Left hindlimb (tissue), 1 donor: ENCODE data around the gene CPLANE2.
A peak's percentile ranks its signal among the peaks of the same experiment; 100 is the strongest.
"Not testable (repeated sequence)": the region's sequence is repeated elsewhere in the genome, so short reads cannot be mapped to it uniquely, and the experiment has no call there.

Experiments used
- DNase-seq: peaks from one replicate; pipeline ENCODE4 v3.0.0-alpha.2; 2018

CPLANE2 gene

DNA sequence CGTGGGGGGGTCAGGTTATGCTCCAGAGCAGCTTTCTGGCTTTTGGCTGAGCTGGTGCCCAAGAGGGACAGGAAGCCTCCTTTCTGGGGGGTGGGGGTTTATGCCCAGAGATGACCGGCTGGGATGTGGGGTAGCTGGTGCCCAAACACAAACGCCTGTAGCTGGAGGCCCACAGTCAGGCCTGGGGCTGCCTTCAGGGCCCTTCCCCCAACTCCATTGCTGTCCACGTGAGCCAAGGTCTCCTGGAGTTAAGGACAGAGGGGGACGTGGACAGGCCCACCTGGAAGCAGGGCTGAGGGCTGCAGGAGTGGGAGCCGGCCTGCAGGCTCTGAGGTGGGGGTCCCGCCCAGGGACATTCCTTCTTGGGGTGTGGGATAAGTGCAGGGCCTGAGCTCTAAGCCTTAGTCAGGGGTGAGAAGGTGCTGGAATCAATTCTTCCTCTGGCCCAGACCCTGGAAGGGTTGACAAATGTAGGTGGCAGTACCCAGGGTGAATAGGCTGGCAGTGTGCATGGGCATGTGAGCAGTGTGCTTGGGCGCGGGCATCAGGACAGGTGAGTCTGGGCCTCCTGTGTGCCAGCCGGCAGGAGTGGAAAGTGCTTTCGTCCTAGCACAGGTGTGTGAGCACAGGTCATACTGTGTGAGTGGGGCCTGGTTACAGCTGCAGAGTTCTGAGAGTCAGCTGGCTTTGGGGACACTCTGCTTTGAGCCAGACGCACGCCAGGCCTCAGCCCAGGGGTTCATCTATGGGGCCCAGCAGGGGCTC, 6.8 kb downstream of the CPLANE2 start:
- no peak for DNase-seq

DNA sequence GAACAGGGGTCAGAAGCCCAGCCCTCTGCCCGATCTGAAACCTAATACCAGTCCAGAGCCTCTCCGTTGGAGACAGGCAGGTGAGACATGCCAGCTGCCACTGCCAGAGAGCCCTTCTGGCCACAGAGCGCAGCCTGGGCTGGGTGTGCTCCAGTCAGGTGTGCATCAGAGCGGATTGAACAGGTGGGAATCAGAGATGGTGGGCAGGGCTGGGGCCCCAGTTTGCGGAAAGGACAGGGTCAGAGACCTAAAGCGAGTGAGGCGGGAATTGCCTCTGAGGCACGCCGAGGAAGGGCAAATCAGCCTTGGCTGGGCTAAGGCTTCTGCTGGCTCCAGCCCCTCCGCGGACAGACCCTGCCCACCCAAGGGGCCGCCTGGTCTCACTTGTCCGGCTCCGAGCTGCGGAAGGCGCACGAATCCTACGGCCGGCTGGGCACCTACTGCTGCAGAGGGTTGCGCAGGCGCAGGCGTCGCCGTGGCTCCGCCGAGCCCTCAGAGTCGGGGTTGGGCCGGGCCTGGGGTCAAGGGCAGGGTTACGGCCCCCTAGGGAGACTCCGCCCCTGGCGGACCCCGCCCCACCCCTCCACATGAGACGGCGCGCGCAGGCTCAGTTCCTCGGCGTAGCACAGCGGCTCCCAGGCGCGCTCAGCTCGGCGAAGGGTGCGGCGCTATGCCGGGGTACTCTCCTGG, 10.3 kb downstream of the CPLANE2 start:
- DNase-seq, result no peak

DNA sequence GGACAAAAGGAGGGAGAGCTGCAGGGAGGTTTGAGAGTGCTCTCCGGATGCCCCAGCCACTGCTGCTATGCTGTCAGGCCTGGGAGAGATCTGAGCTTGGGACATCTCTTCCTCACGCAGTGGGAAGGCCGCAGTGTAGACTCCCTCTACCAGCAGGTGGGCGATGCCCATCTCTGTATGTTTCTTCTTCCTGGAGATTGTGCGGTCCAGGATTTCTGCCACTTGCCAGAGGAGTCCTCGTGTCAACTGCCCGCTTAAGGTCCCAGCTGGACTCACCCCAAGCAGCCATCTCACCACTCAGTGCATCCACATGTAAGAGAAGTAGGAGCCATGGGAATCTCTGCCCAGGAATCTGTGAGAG, 10.9 kb downstream of the CPLANE2 start:
- DNase-seq, result no peak

DNA sequence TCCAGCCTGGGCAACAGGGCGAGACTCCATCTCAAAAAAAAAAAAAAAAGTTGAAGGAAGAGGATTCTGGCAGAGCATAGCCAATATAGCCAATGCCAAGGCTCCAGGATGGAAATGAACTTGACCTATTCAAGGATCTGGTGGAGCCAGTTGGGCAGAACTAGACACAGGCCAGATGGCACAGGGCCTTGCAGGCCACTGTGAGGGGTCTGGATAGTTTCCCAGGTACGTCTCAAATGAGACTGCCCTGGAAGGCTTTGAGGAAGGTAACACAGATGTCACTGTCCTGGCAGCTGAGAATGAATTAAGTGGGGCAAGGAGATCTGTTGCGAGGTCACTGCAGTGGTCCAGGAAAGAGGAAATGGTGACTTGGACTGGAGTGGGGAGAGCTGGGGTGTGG, 12.5 kb downstream of the CPLANE2 start:
- DNase-seq, result no peak

DNA sequence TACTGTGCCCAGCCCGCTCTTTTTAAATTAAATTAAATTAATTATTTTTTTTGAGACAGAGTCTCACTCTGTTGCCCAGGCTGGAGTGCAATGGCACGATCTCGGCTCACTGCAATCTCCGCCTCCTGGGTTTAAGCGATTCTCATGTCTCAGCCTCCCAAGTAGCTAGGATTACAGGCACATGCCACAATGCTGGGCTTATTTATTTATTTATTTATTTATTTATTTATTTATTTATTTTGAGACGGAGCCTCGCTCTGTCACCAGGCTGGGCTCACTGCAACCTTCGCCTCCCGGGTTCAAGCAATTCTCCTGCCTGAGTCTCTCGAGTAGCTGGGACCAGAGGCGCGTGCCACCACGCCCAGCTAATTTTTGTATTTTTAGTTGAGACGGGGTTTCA, 14.3 kb downstream of the CPLANE2 start:
- not testable (repeated sequence) for DNase-seq

DNA sequence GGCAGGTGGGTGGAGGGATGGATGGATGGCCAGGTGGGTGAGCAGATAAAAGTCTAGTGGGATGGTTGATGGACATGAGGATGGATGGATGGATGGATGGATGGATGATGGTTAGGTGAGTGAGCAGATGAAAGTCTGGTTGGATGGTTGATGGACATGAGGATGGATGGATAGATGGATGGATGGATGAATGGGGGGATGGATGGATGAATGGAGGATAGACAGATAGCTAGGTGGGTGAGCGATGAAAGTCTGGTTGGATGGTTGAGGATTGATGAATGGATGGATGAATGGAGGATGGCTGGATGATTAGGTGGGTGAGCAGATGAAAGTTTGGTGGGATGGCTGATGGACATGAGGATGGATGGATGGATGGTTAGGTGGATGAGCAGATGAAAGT, 15.5 kb downstream of the CPLANE2 start:
- DNase-seq, result no peak

DNA sequence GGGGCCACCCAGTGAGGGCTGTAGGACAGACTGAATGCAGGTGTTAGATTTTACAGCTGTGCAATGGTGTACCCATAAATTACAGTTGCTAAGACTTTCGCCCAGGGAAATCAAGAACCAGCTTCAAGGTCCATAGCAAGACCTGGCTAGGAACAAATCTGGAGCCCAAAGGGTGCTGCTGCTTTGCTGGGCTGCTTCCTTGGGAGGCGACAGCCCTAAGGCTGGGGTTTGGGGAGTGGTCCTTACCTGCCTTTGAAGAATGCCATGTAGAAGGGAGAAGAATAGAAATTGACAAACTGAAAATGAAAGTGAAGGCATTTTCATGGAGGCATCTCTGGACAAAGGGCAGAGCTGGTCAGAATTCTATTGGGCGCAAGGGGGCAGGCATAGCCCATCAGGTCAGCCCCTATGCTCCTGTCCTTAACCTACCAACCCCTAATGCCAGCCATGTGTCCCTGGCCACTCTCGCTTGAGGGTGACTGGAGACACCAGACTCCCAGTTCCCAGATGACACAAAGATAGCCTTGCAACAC, 16.9 kb downstream of the CPLANE2 start:
- DNase-seq, result no peak

DNA sequence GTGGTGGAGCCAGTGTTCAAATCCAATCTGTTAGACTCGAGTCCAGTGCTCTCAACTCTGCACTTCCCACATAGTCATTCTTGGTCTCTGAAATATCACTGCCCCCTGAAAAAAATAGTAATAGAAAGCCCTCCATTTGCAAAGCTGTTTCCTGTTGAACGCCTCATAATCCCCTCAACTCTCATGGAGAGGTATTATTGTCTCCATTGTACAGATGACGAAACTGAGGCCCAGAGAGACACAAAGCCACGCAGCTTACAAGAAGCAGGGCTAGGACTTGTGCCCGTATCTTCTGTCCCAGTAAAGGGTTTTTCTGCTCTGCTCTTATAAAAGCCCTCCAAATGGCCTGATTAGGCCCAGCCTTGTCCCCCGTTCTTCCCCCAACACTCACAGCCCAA, 18.3 kb downstream of the CPLANE2 start:
- no peak for DNase-seq

DNA sequence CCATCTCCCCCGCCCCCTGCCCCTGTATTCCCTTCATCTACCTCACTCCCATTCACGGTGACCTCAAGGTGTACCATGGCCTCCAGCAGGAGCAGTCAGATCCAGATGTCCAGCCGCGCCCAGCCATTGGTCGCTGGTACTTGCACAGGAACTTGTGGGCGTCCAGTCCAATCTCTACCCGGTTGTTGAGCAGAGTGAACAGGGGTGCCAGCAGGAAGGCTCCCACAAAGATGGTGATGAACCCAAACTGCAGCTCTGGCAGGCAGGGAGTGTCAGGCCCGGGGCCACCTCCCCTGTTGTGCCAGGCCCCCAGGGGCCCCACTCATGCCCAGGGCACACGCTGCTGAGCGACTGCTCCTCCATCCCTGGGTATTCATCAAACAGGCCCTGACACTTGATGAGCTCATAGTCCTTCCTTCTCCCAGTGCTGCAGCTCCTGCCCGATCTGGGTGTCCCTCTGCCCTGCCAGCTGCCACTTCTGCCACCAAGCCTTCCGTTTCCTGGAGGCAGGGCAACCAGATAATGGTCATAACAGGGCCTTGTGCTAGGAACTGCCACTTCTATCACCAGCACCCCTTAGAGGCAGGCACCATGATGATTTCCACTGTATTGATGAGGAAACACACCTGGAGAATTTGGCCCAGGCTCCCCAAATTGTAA, 18.8 kb downstream of the CPLANE2 start:
- no peak for DNase-seq

DNA sequence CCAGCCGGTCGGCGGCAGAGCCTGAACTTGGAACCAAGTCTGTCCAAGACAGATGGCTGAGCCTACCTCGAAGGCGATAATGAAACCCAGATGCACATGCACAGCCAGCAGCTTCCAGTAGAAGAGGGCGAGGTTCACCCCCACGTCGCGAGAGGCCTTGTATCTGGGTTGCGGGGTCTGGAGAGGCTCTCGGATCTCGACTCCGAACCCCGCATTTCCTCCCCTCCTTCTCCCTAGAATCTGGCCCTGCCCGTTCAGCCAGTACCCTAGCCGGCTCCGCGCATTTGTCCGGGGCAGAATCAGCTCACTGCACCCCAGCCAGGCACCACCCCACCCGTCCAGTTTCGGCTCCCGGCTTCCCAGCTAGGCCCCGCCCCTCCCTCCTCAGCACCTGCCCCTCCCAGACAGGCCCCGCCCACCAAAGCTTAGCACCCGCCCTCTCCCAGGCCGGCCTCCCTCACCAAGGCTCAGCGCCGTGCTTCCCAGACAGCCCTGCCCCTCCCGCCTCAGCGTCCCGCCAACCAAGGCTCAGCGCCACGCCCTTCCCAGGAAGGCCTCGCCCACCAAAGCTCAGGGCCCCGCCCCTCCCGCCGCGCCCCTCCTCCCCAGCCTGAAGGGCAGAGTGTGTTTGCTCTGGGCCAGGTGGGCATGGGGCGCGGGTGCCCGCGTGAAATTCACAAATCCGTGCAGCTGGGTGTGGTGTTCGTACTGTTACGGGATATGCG, 19.8 kb downstream of the CPLANE2 start:
- peak; percentile 98 for DNase-seq

DNA sequence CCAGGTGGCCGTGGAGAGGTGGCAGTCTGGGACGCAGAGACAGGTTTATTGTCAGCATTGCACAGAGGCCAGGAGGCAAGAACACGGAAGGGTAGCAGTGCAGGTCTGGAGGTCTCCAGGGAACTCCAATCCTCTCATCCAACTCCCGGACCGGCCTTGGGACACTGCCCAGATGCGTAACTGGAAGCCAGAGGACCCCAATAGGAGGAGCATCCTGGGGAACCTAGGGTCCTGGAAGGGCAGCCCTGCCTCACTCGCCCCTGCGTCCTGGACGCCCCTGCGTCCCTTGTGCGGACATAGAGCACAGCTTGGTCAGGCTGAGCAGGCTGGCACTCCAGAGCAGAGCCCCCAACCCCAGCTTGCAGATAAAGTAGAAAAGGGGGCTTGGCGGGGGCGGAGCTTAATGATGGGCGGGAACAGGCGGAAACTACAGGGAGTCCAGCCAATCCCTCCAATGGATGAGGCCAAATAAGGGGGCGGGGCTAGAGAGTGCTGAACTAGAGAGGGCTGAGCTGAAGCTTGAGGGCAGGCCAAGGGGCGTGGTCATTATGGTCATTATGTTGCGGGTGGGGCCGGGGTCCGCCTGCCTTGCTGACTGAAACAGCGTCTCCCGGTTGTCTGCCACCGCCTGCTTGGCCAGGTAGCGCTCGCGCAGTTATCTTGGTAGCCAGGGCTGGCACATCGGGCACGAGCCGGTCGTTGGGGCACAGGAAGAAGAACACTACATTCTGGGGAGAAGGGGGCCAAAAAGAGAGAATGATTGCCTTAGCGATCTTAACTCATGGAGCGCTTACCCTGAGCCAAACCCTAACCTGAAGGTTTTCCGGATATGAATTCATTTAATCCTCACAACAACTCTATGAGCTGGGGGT, 20.9 kb downstream of the CPLANE2 start:
- peak; percentile 91 for DNase-seq

DNA sequence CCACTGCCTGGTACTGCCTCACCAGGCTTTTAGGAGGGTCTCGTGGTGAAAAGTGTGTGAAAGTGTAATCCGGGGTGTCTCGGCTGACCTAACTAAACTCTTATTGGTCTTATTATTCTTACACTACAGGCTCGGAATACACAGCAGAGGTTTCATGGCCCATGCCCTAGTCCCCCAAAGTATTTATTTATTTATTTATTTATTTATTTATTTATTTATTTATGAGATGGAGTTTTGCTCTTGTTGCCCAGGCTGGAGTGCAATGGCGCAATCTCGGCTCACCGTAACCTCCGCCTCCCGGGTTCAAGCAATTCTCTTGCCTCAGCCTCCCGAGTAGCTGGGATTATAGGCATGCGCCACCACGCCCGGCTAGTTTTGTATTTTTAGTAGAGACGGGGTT, 21.7 kb downstream of the CPLANE2 start:
- DNase-seq, result not testable (repeated sequence)

DNA sequence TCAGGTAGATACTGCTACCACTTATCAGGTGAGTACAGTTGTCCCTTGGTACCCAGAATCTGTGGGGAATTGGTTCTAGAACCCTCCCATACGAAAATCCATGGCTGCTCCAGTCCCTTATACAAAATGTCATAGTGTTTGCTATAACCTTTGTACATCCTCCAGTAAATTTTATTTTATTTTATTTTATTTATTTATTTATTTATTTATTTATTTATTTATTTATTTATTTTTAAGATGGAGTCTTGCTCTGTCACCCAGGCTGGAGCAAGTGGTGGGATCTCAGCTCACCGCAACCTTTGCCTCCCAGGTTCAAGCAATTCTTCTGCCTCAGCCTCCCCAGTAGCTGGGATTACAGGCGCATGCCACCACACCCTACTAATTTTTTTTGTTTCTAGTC, 23.4 kb downstream of the CPLANE2 start:
- not testable (repeated sequence) for DNase-seq

DNA sequence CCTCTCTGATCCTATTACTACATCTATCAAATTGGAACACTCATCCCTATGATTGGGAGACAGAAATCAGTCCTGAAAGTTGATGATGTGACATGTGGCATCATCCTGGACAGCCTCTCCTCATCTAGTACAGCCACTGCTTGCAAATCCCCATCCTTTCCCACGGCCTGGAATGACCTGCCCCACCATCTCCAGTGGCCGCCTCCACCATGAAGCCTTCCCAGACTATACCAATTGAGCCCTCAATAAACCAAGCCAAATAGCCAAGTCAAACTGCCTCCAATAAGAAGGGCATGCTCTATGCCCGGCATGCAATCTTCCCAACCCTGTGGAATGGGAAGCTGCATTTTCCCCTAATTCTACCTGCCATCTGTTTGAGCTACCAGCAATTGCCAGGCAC, 24.0 kb downstream of the CPLANE2 start:
- no peak for DNase-seq

DNA sequence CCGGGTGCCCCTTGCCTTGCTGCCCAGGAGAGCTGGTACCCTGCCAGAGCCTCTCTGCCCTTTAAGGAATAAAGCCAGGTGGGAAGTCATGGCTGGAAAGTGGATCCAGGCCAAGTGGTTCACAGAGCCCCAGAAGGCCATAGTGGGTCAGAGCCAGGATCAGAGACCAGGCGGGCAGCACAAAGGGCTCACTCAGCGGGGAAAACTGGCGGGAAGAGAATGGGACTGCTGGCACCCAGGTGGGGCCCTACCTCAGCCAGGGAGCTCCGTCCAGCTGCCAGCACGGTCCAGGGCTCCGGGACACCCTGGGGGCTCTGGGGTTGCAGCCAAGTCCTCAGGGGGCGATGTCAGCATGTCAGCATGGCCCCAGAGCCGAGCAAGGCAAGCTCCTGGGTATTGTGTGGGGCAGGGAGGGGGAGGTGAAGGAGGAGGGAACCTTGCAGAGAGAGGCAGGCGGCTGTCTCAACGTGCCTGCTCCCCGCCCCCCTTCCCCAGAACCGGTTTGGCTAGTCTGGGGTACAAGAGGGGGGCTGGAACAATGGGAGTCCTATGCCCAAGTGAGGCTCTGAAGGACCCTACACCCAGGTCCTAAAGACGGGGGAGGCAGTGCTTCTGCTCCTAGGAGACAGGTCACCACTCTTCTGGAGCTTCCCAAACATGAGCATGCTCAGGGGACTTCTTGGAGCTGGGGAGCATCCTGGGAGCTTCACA, 24.6 kb downstream of the CPLANE2 start, which contains the start of gene ARHGEF19:
TSS of gene ARHGEF19 (minus strand) at position 402 of the 711 bp plus-strand sequence. CDS start 3,598 bp downstream, outside the sequence.
- DNase-seq, result no peak

DNA sequence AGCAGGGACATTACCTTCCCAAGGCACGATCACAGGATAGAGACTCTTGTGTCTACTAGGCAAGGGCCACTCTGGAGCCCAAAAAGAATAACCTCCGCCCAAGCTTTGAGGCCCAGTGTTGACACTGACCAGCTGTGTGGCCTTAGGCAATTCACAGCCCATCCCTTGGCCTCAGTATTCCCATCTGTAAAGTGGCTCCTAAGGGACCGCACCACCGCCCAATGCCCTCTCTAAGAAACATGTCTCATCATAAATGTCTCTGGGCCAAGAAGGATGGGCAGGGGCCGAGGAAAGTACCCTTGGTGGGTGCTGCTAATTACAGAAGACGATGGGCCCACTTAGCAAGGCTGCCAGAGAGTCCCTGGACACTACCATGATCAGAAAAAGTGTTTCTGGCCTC, 25.2 kb downstream of the CPLANE2 start:
- no peak for DNase-seq

DNA sequence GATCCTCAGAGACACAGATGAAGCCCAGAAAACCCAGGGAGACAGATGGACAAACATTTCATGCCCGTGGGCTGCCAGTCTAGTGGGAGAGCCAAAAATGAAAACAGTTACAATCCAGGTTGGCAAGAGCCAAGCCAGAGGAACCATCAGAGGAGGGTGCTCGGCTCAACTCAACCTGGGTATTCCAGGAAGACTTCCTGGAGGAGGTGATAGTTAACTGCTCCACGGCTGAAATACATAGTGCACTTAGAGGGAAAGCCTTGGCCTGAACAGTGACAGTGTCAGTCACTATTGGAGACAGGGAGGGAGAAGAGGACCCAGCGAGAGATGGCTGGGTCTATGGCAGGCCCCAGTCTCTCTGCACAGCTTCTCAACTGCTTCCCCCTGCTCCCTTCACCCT, 26.4 kb downstream of the CPLANE2 start:
- DNase-seq, result no peak

DNA sequence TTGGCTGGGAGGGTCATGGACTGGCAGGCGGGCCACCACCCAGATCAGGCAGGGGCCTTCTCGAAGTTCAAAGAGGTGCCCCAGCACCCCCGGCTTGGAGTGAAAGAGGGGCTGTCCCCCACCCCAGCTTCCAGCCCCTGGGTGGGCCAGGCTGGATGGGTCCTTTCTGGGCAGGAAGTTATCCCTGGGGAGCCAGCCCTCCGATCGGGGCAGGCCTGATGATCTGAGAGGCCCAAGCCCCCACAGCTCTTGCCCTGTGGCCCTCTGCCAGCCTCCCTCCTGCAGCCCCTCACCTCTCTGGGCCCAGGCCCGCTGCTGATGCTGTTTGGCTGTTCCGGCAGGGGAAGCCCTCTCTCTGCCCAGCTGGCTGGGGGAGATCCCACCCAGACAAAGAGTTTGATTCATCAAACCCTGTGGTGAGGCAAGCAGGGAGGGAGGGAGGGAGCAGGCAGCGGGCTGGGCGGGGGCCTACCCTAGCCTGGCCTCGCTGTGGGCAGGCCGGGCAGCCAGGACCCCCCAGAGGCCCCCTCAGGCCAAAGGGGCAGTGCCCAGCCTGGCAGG, 27.1 kb downstream of the CPLANE2 start:
- peak; percentile 80 for DNase-seq

DNA sequence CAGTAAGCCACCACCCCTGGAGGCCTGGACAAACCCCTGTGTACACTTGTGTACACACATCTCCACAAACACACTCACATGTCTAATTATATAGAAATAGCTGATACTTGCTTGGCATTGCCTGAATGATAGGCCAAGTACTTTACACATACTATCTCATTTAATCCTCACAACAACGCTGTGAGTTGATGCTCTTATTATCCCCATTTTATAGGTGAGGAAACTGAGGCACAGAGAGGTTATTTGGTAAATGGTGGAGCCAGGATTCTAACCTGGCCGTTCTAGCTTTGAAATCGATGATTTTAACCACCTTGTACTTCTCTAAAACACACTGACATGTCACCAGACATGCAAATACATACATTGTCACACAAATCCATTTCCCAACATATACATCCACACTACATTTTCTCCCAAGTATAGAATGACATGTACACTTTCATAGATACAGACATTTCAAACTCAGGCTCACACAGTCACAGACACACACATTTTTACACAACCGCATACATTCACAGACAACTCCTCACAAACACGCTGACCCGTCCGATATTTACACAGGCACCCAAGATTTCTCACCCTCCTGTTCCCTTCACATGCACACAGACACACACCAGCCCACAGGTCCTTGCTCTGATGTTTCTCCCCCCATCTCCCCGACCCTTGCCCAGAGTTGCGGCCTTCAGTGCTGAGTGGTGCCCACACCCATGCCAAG, 27.7 kb downstream of the CPLANE2 start:
- no peak for DNase-seq

DNA sequence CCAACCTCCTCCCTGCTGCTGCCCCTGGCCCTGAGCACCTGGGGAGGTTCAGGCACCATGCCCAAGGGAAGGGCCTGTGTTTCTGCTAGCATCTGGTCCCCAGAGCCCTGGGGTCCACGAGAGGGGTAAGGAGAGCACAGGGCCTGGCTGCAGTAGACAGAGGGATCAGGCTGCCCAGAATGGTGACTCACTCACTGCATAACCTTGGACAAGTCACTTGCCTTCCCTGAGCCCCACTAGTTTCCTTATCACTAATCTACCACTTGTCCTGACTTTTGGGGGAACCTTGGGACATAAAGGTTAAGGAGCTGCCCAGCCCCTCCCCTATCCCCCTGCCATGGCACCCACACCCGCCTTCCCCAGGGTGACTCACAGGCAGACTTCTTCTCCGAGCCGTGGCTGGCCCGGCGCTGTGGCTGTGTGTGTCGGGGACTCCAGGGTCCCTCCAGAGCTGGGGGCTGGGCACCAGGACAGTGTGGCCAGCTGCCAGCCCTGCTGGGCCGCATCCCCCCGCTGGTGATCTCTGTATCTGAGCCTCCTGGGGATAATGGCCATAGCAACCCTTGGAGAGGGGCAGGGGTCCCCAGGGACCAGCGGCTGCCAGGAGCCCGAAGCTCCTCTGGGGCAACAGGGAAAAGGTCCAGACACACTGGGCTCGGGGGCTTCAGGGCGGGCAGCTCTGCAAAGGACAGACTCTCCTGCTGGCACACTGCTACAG, 28.6 kb downstream of the CPLANE2 start:
- no peak for DNase-seq
